GM13977 (cell line): Measurements from ENCODE around the gene PDGFA.

Experiments used
- DNase-seq: peaks from one replicate; pipeline ENCODE4 v3.0.0; 2012; ENCODE audit warnings: low spot score
- in situ Hi-C: fragments of 300-500 bp; cut with MboI; formaldehyde crosslinking; loops from one replicate; pipeline ENCODE4 v1.12.0; 2022; ENCODE audit warnings: low sequenced_read_pairs, low pct_unique_long_range_greater_than_20kb, mixed read lengths, inconsistent platforms; ENCODE audit not compliant: unreplicated experiment
- TF ChIP-seq, protein P1 (sequence below): IDR thresholded peaks from 2 replicates; pipeline ENCODE4 v1.5.1; 2012; ENCODE audit warnings: mild to moderate bottlenecking, control low read depth; ENCODE audit not compliant: insufficient read depth; ENCODE audit errors: extremely low read depth, missing control alignments

PDGFA gene

DNA sequence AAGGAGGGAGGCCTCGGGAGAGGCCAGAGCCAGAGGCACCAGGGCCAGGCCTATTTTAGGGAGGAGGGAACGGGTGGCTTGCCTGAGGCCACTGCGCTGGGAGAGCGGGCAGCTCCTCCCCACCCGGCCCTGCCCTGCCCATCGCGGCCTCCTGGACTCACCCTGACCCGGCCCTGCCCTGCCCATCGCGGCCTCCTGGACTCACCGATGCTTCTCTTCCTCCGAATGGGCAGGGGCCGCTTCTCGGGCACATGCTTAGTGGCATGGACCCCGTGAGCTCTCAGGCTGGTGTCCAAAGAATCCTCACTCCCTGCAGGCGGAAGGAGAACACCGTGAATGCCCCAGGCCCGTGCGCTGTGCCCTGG, 7.5 kb downstream of the PDGFA start:
- in situ Hi-C loops = no loop called here
- TF ChIP-seq, protein P1, sequence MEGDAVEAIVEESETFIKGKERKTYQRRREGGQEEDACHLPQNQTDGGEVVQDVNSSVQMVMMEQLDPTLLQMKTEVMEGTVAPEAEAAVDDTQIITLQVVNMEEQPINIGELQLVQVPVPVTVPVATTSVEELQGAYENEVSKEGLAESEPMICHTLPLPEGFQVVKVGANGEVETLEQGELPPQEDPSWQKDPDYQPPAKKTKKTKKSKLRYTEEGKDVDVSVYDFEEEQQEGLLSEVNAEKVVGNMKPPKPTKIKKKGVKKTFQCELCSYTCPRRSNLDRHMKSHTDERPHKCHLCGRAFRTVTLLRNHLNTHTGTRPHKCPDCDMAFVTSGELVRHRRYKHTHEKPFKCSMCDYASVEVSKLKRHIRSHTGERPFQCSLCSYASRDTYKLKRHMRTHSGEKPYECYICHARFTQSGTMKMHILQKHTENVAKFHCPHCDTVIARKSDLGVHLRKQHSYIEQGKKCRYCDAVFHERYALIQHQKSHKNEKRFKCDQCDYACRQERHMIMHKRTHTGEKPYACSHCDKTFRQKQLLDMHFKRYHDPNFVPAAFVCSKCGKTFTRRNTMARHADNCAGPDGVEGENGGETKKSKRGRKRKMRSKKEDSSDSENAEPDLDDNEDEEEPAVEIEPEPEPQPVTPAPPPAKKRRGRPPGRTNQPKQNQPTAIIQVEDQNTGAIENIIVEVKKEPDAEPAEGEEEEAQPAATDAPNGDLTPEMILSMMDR = no peak
- DNase-seq = no peak

DNA sequence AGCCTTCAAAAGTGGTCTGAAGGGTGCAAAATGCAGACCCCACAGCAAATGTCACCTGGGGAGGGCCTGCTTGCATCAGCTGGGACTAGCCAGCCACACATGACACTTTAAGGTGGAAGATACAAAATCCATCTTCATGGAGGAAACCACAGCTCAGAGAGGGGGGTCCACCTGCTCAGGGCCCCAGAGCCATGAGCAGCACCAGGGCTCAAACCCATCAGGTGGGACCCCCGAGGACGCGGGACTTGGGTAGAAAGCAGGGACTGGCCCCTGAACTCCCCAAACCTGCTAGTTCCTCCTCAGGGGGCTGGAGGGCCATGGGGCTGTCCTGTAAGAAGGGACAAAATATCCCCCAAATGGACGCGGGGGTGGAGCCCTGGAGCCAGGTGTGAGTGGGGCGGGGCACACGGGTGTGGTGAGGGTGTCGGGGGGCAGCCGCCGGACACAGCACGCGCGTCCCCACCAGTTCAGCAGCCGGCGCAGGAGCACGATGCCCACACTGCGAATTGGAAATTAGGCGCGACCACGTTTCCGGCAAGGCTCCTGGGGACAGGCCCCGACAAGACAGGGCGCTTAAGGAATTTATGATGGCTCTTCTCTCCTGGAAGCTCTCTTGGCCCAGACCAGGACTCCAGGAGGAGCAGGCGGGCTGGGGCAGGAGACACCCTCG, 8.0 kb downstream of the PDGFA start:
- in situ Hi-C loops = no loop called here
- TF ChIP-seq, protein P1 = no peak
- no peak for DNase-seq

DNA sequence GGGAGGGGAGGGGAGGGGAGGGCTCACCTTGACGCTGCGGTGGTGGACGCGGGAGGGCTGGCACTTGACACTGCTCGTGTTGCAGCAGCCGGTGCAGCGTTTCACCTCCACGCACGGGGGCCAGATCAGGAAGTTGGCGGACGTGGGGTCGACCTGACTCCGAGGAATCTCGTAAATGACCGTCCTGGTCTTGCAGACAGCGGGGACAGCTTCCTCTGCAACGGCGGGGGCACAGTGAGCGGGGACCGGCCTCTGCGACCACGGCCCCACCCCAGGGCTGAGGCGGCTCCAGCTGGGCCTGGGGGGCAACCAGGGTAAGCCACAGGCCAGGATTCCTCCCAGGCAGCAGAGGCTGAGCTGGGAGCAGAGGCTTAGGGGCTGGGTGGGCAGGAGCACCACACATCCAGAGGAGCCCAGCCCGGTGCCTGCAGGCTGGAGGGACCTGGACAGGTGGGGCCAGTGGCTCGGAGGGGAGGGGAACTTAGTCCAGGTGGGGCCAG, 8.8 kb downstream of the PDGFA start:
- TF ChIP-seq, protein P1 = no peak
- in situ Hi-C loops = no loop called here
- no peak for DNase-seq

DNA sequence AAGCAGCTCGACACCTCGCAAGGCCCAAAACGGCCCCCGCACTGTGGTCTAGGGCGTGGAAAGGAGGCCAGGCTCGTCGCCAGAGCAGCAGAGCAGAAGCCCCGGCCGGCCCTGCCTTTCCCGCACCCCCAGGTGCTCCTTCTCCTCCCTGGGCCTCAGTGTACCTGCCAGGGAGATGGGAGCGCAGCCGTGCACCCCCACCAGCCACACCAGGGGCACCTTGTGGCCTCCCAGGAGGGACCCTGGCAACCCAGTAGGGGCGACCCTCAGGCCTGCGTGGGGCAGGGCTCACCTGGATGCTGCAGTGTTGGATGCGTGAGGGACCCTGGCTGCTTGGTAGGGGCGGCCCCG, 9.5 kb downstream of the PDGFA start:
- TF ChIP-seq, protein P1 = no peak
- in situ Hi-C loops = no loop called here
- DNase-seq = no peak

DNA sequence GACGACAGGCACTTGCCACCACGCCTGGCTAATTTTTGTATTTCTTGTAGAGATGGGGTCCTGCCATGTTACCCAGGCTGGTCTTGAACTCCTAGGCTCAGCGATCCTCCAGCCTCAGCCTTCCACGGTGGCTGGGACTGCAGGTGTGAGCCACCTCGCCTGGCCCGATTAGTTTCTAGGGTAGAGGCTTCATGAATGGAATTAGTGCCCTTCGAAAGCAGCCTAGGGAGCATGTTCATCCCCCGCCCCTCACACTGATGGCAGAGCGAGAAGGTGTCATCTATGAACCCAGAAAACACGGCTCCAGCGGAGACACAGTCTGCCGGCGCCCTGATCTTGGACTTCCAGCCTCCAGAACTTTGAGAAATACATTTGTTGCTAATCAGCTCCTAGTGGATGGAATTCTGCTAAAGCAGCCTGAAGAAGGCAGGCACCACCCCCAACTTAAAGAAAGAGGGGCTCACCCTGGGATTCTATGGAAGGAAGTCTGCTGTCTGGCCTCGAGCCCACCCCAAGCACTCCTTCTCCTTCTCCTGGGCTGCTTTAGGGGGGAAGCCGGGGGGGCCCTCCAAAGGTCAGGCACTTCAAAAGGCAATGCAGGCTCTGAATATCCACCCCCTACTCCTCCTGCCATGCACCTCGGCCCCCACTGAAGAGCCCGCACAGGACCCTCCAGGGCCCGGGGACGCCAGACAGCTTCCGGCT, 10.1 kb downstream of the PDGFA start:
- DNase-seq = no peak
- in situ Hi-C loops = no loop called here
- TF ChIP-seq, protein P1 = no peak

DNA sequence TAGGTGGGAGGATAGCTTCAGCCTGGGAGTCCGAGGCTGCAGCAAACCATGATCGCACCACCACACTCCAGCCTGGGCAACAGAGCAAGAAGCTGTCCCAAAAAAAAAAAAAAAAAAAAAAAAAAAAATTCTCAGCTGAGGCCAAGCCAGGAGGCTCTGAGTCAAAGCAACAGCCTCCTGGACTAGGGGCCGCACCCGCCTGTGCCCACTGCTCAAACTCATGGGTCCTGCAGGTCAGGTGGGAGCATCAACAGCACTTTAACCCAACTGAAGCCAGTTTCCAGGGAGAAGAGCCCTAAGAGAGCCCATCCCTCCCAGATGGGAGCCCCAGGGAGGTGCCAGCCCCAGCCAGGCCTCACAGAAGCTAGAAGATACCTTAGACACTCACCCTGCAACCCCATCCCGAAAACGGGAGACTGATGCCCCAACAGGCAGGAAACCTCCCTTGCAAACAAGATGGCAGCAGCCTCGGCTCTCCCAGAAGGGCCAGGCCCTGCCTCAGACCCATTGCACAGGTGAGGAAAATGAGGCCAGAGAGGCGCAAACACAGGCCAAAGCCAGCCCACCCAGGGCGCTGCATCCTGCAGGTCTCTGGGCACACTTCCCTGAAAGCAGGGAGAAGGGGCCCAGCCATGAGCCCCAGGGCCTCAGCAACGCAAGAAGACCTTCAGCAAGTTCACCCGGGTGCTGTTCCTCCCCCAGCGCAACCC, 11.0 kb downstream of the PDGFA start:
- TF ChIP-seq, protein P1 = no peak
- in situ Hi-C loops = no loop called here
- DNase-seq = no peak
